ENCODE measurements around the gene COL27A1.

The COL27A1 gene

DNA sequence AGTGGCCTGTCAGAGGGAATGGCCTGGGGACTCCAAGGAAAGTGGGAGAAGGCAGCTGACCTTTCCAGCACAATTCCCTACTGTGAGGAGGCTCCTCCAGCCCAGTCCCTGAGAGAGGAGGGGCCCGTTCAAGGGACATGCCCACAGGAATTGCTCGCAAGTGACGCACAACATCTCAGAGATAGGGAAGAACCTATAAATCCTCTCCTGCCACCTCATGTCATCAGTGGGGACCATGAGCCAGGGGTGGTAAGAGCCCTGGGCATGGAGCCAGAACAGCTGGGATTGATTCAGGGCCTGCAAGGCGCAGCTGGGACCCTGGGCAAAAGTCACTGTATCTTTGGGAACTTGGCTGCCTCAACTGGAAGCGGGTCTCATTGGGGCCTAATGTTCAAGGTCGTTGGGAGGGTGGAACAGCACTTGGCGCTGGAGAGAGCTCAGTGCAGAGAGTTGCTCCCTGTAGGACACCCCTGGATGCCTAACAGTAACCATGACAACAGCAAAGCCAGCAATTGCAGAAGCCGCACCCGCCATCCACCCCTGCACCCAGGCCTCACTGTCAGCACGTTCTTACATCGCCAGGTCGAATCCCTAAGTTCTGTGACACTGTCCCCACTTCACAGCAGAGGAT lies 126.3 kb downstream of the COL27A1 start:
- no peak overlapping the region for H3K18ac ChIP-seq (ENCODE audit: low read length)
- H2BK120ac ChIP-seq (ENCODE audit: low read depth, low read length) = no peak overlapping the region
- H4K91ac ChIP-seq (ENCODE audit: low read depth, low read length, poor library complexity) = no peak overlapping the region
- no peak overlapping the region for H3K27ac ChIP-seq (replicated peaks; ENCODE audit: low read length)
- no peak overlapping the region for H2BK12ac ChIP-seq (ENCODE audit: low read length)
- H4K8ac ChIP-seq (ENCODE audit: low read depth, low read length) = no peak overlapping the region
- H3K79me1 ChIP-seq (ENCODE audit: low read depth, low read length) = no peaks in the 10 kb centered on the region
- peaks cover 7 to 8% of the 10 kb centered on the region in 2 donors for H3K36me3 ChIP-seq (replicated peaks in 1 of 2; ENCODE audit: control insufficient read depth in 2 of 2, insufficient read depth in 2 of 2, low read length in 2 of 2)
- no peak overlapping the region for H3K23ac ChIP-seq (ENCODE audit: low read depth, low read length, poor library complexity)
- no peak overlapping the region for H3K4ac ChIP-seq (ENCODE audit: low read length)
- H3K9ac ChIP-seq (ENCODE audit: low read depth, low read length, poor library complexity) = no peak overlapping the region
- no peak overlapping the region for H2AFZ ChIP-seq (ENCODE audit: low read length)
- H3K14ac ChIP-seq (ENCODE audit: low read length) = no peak overlapping the region
- DNase-seq (ENCODE audit: low spot score) = no peak
- no peak overlapping the region for H3K4me2 ChIP-seq (ENCODE audit: insufficient read depth, low read length, poor library complexity, severe bottlenecking)
- H3K9me3 ChIP-seq (replicated peaks in 1 of 2; ENCODE audit: control insufficient read depth in 2 of 2, insufficient read depth in 1 of 2, low read depth in 1 of 2, low read length in 2 of 2) = no peaks in the 10 kb centered on the region
- no peak overlapping the region for H2AK5ac ChIP-seq (ENCODE audit: low read depth, low read length)
- H3K27me3 ChIP-seq (ENCODE audit: control insufficient read depth in 3 of 3, insufficient read depth in 3 of 3, low read depth in 1 of 3, low read length in 3 of 3) = no peaks in the 10 kb centered on the region
- H2BK5ac ChIP-seq (ENCODE audit: low read length) = no peak overlapping the region
- no peak overlapping the region for H2BK15ac ChIP-seq (ENCODE audit: low read length)
- H3K4me3 ChIP-seq (ENCODE audit: low read length in 2 of 2) = no peak overlapping the region
- H3K4me1 ChIP-seq (ENCODE audit: control insufficient read depth in 2 of 2, insufficient read depth in 1 of 2, low read depth in 1 of 2, low read length in 2 of 2) = peaks cover 7% of the 10 kb centered on the region in 2 donors
- WGBS, 2 donors (ENCODE audit: extremely low coverage in 2 of 2, insufficient read length in 2 of 2, insufficient replicate concordance in 1 of 2) = no CpG with 5 or more reads among the region's 12 CpGs

DNA sequence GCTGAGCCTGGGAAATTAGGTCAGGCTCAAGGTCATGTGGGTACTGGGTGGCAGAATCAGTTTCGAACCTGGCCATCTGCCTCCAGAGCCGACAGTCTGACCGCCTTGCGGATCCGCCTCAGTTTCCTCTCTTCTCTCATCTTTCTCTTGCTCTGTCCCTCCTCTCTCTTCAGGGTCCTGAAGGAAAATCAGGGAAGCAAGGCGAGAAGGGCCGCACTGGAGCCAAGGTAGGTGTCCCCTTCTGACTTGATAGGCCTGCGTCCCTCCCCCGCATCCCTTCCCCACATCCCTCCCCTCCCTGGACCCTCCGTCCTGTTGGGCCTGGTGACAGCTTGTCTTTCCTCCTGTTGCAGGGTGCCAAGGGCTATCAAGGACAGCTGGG lies 126.8 kb downstream of the COL27A1 start:
- Histone ChIP-seq H3K23ac (ENCODE audit: low read depth, low read length, poor library complexity) (no peak overlapping the region), H4K8ac (ENCODE audit: low read depth, low read length) (no peak overlapping the region), H3K9me3 (replicated peaks in 1 of 2; ENCODE audit: control insufficient read depth in 2 of 2, insufficient read depth in 1 of 2, low read depth in 1 of 2, low read length in 2 of 2) (no peaks in the 10 kb centered on the region), H3K36me3 (replicated peaks in 1 of 2; ENCODE audit: control insufficient read depth in 2 of 2, insufficient read depth in 2 of 2, low read length in 2 of 2) (peaks cover 7% of the 10 kb centered on the region in 2 donors), H3K4me3 (ENCODE audit: low read length in 2 of 2) (no peak overlapping the region), H2BK15ac (ENCODE audit: low read length) (no peak overlapping the region), H3K4ac (ENCODE audit: low read length) (no peak overlapping the region), H2AK5ac (ENCODE audit: low read depth, low read length) (no peak overlapping the region), H3K14ac (ENCODE audit: low read length) (no peak overlapping the region), H3K4me2 (ENCODE audit: insufficient read depth, low read length, poor library complexity, severe bottlenecking) (no peak overlapping the region), H2BK5ac (ENCODE audit: low read length) (no peak overlapping the region), H2BK120ac (ENCODE audit: low read depth, low read length) (no peak overlapping the region), H3K9ac (ENCODE audit: low read depth, low read length, poor library complexity) (no peak overlapping the region), H4K91ac (ENCODE audit: low read depth, low read length, poor library complexity) (no peak overlapping the region), H3K79me1 (ENCODE audit: low read depth, low read length) (no peaks in the 10 kb centered on the region), H3K27me3 (ENCODE audit: control insufficient read depth in 3 of 3, insufficient read depth in 3 of 3, low read depth in 1 of 3, low read length in 3 of 3) (no peaks in the 10 kb centered on the region), H3K18ac (ENCODE audit: low read length) (peak overlapping the region; percentile 1), H3K27ac (replicated peaks; ENCODE audit: low read length) (no peak overlapping the region), H2AFZ (ENCODE audit: low read length) (no peak overlapping the region), H2BK12ac (ENCODE audit: low read length) (no peak overlapping the region), H3K4me1 (ENCODE audit: control insufficient read depth in 2 of 2, insufficient read depth in 1 of 2, low read depth in 1 of 2, low read length in 2 of 2) (peaks cover 7% of the 10 kb centered on the region in 2 donors)
- WGBS, 2 donors (ENCODE audit: extremely low coverage in 2 of 2, insufficient read length in 2 of 2, insufficient replicate concordance in 1 of 2) = no CpG with 5 or more reads among the region's 10 CpGs
- no peak for DNase-seq (ENCODE audit: low spot score)

DNA sequence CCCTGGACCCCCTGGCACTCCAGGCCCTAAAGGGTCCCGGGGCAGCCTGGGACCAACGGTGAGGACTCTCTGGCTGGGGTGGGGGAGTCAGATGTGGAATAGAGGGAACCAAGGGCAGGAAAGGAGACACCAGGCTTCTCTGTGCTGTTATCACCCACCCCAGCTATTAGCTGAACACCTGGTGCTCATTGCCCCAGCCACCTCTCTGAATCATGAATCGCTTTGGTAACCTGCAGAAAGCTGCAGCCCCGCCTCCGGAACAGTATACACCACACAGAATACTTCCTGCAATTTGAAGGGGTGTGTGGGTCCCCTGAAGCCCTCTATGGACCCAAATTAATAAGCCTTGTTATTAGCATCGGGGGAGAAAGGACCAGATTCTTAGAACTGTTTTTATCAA lies 127.2 kb downstream of the COL27A1 start:
- Histone ChIP-seq H3K36me3 (replicated peaks in 1 of 2; ENCODE audit: control insufficient read depth in 2 of 2, insufficient read depth in 2 of 2, low read length in 2 of 2) (peaks cover 6 to 7% of the 10 kb centered on the region in 2 donors), H3K4me3 (ENCODE audit: low read length in 2 of 2) (no peak overlapping the region)

DNA sequence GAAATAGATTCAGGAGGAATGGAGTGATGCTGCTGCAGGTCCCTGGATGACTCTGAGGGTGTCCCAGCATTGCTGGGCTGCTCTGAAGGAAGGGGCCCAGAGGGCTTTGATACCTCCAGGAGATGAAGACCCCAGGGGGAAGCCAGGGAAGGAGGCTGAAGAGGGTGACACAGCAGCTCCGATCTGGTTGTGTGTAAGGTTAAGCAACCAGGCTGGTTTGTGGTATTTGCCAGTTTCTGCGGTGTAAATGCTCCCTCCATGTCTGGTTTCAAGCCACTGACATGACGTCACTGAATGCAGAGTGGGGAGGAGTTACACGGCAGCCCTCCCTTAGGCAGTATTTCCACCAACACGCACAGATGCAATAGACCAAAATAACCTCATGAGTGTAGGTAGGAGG lies 127.6 kb downstream of the COL27A1 start:
- no peak overlapping the region for H2AFZ ChIP-seq (ENCODE audit: low read length)
- H2BK5ac ChIP-seq (ENCODE audit: low read length) = no peak overlapping the region
- H3K27ac ChIP-seq (replicated peaks; ENCODE audit: low read length) = no peak overlapping the region
- no peak overlapping the region for H2BK15ac ChIP-seq (ENCODE audit: low read length)
- no peak overlapping the region for H3K23ac ChIP-seq (ENCODE audit: low read depth, low read length, poor library complexity)
- no peaks in the 10 kb centered on the region for H3K9me3 ChIP-seq (replicated peaks in 1 of 2; ENCODE audit: control insufficient read depth in 2 of 2, insufficient read depth in 1 of 2, low read depth in 1 of 2, low read length in 2 of 2)
- H2BK120ac ChIP-seq (ENCODE audit: low read depth, low read length) = no peak overlapping the region
- H2AK5ac ChIP-seq (ENCODE audit: low read depth, low read length) = no peak overlapping the region
- H3K4me2 ChIP-seq (ENCODE audit: insufficient read depth, low read length, poor library complexity, severe bottlenecking) = no peak overlapping the region
- WGBS, 2 donors (ENCODE audit: extremely low coverage in 2 of 2, insufficient read length in 2 of 2, insufficient replicate concordance in 1 of 2) = no CpG with 5 or more reads among the region's 5 CpGs
- no peak overlapping the region for H3K18ac ChIP-seq (ENCODE audit: low read length)
- H3K4me3 ChIP-seq (ENCODE audit: low read length in 2 of 2) = no peak overlapping the region
- peaks cover 6 to 7% of the 10 kb centered on the region in 2 donors for H3K36me3 ChIP-seq (replicated peaks in 1 of 2; ENCODE audit: control insufficient read depth in 2 of 2, insufficient read depth in 2 of 2, low read length in 2 of 2)
- peaks cover 7 to 11% of the 10 kb centered on the region in 2 donors for H3K4me1 ChIP-seq (ENCODE audit: control insufficient read depth in 2 of 2, insufficient read depth in 1 of 2, low read depth in 1 of 2, low read length in 2 of 2)
- no peak for DNase-seq (ENCODE audit: low spot score)
- H3K9ac ChIP-seq (ENCODE audit: low read depth, low read length, poor library complexity) = no peak overlapping the region
- H3K4ac ChIP-seq (ENCODE audit: low read length) = no peak overlapping the region
- no peaks in the 10 kb centered on the region for H3K79me1 ChIP-seq (ENCODE audit: low read depth, low read length)
- no peak overlapping the region for H4K91ac ChIP-seq (ENCODE audit: low read depth, low read length, poor library complexity)
- no peak overlapping the region for H3K14ac ChIP-seq (ENCODE audit: low read length)
- H3K27me3 ChIP-seq (ENCODE audit: control insufficient read depth in 3 of 3, insufficient read depth in 3 of 3, low read depth in 1 of 3, low read length in 3 of 3) = no peaks in the 10 kb centered on the region
- no peak overlapping the region for H2BK12ac ChIP-seq (ENCODE audit: low read length)
- H4K8ac ChIP-seq (ENCODE audit: low read depth, low read length) = no peak overlapping the region

More for the DNA sequence above, 127.2 kb downstream of the COL27A1 start:
- Histone ChIP-seq H2BK15ac (ENCODE audit: low read length) (no peak overlapping the region), H4K91ac (ENCODE audit: low read depth, low read length, poor library complexity) (no peak overlapping the region), H3K9me3 (replicated peaks in 1 of 2; ENCODE audit: control insufficient read depth in 2 of 2, insufficient read depth in 1 of 2, low read depth in 1 of 2, low read length in 2 of 2) (no peaks in the 10 kb centered on the region), H3K23ac (ENCODE audit: low read depth, low read length, poor library complexity) (no peak overlapping the region), H3K4me2 (ENCODE audit: insufficient read depth, low read length, poor library complexity, severe bottlenecking) (no peak overlapping the region), H2BK120ac (ENCODE audit: low read depth, low read length) (no peak overlapping the region), H3K27me3 (ENCODE audit: control insufficient read depth in 3 of 3, insufficient read depth in 3 of 3, low read depth in 1 of 3, low read length in 3 of 3) (no peaks in the 10 kb centered on the region), H4K8ac (ENCODE audit: low read depth, low read length) (no peak overlapping the region), H3K14ac (ENCODE audit: low read length) (no peak overlapping the region), H2BK5ac (ENCODE audit: low read length) (no peak overlapping the region), H3K4me1 (ENCODE audit: control insufficient read depth in 2 of 2, insufficient read depth in 1 of 2, low read depth in 1 of 2, low read length in 2 of 2) (peaks cover 7 to 8% of the 10 kb centered on the region in 2 donors), H3K79me1 (ENCODE audit: low read depth, low read length) (no peaks in the 10 kb centered on the region), H3K18ac (ENCODE audit: low read length) (peak overlapping the region; percentile 1), H3K9ac (ENCODE audit: low read depth, low read length, poor library complexity) (no peak overlapping the region), H2AK5ac (ENCODE audit: low read depth, low read length) (no peak overlapping the region), H3K4ac (ENCODE audit: low read length) (no peak overlapping the region), H3K27ac (replicated peaks; ENCODE audit: low read length) (no peak overlapping the region), H2BK12ac (ENCODE audit: low read length) (no peak overlapping the region), H2AFZ (ENCODE audit: low read length) (no peak overlapping the region)
- no peak for DNase-seq (ENCODE audit: low spot score)
- no CpG with 5 or more reads among the region's 6 CpGs for WGBS, 2 donors (ENCODE audit: extremely low coverage in 2 of 2, insufficient read length in 2 of 2, insufficient replicate concordance in 1 of 2)

Data from neuronal stem cell (in vitro differentiated cells).